HG03135 (cell line): ENCODE measurements around the gene SLC34A1.
"Not testable (repeated sequence)": the region's sequence is repeated elsewhere in the genome, so short reads cannot be mapped to it uniquely, and the experiment has no call there.

Experiments
- ATAC-seq: cut with Tn5 transposase; IDR thresholded peaks from one replicate; pipeline ENCODE4 v1.9.1; 2021; ENCODE audit warnings: mild to moderate bottlenecking, moderate library complexity; ENCODE audit not compliant: unreplicated experiment

The SLC34A1 gene

GRCh38 chr5:177405312-177405711, 21.1 kb downstream of the SLC34A1 start:
- ATAC-seq, result no peak

DNA sequence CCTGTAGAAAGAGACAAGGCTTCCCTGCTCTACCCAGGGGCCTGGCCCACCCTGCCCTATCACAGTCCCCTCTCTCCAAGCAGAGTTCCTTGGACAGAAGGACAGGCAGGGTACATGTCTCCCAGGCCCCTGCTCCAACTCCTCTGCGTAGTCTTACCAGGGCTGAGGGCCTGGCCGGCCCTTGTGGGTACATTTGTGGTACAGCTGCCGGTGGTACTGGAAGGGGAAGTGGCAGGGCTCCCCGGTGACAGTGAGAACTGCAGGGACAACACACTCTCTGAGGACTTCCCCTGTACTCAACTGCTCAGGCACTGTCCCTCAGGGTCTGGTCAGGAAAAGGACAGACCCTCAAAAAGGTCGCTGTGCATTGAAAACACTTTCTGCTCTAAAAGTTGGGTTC, 21.6 kb downstream of the SLC34A1 start:
- ATAC-seq, result no peak

- no peak for ATAC-seq
These were observed 25.0 kb downstream of the SLC34A1 start, which contains the start of gene F12 for GRCh38 chr5:177409043-177409801. TSS of gene F12 (minus strand) at chr5:177409564. CDS start at chr5:177409527, 37 bp downstream.

DNA sequence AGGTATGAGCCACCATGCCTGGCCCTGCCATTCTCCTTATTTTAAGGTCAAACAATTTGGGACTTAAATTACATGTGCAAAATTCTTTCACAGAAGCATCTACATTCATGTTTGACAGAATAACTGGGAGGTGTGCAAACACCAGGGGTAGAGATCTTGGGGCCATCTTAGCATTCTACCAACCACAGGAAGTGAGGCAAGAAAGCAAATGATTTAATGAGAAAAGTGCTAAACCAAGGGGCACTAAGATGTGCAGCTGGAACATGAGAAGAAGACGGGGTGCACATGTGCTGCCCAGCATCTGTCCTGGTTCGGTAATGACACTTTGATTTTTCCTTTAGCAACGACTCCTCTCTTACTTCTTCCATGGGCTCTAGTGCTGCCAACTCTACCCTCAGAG, 26.3 kb downstream of the SLC34A1 start:
- ATAC-seq, result no peak

DNA sequence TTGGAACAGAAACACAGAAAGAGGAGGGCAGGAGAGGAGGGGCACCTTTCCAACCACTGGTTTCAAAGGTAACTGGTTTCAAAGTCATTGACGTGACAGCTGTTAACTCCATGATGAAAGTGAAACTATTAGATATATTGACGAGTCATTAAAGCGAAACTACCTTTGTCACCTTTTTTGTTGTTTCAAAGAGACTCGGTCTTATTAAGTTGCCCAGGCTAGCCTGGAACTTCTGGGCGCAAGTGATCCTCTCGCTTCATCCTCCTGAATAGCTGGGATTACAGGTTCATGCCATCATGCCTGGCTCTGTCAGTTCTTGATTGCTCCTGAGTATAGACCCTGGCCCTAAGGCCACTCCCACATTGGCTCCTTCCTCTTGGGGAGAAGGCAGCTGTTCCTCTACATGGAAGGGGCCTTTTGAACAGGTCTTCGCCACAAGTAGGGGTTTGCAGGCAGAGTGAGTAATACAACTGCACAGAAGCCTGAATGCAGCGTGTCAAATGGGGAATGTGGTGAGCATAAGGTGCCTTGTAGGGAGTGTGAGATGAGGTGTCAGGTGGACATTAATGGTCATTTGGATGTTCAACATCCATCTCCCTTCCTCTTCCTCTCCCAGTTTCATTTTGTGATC, 28.5 kb downstream of the SLC34A1 start:
- ATAC-seq, result peak; percentile 62

GRCh38 chr5:177414481-177414880, 30.2 kb downstream of the SLC34A1 start:
- ATAC-seq, result no peak

DNA sequence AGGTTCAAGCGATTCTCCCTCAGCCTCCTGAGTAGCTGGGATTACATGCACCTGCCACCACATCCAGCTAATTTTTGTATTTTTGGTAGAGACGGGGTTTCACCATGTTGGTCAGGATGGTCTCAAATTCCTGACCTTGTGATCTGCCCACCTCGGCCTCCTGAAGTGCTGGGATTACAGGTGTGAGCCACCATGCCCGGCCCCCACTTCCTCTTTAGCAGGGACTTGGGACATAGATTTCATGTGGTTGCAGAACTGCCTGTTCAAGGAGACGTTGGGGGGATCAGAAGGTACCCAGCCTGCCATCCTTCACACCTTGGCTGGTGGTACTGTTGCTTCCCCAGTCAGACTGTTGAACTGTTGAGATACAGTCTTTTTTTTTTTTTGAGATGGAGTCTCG, 32.8 kb downstream of the SLC34A1 start:
- ATAC-seq, result not testable (repeated sequence)

GRCh38 chr5:177419046-177419445, 34.8 kb downstream of the SLC34A1 start:
- no peak for ATAC-seq

DNA sequence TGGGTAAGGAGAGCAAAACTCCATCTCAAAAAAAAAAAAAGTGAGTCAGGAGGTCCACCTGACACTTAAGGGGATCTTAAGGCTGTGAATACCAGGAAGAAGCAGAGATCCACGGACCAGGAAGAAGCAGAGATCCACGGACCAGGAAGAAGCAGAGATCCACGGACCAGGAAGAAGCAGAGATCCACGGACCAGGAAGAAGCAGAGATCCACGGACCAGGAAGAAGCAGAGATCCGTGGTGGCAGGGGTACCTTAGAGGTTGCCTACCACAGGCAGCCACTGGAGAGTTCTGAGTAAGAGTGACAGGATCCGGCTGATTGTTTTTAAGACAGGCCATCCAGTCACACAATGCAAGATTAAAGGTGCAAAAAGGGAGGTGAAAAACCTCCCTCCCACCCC, 36.2 kb downstream of the SLC34A1 start:
- not testable (repeated sequence) for ATAC-seq

GRCh38 chr5:177421062-177421798, 37.0 kb downstream of the SLC34A1 start:
- no peak for ATAC-seq

DNA sequence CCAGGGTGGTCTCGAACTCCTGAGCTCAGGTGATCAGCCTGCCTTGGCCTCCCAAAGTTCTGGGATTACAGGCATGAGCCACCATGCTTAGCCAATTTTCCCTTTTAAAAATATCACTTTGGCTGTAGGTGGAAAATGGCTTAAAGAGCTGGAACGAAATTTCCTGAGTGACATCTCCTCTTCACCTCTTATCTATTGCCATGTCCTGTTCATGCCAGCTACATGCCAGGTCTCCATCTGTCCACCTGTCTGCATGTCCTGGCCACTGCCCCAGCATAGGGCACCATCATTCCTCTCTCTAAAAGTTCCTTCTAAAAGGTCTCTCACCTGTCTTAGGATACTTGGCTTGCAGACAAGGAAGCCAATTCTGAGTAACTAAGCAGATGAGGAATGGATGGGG, 39.4 kb downstream of the SLC34A1 start:
- ATAC-seq, result no peak

GRCh38 chr5:177425196-177425800, 41.1 kb downstream of the SLC34A1 start:
- ATAC-seq, result no peak

DNA sequence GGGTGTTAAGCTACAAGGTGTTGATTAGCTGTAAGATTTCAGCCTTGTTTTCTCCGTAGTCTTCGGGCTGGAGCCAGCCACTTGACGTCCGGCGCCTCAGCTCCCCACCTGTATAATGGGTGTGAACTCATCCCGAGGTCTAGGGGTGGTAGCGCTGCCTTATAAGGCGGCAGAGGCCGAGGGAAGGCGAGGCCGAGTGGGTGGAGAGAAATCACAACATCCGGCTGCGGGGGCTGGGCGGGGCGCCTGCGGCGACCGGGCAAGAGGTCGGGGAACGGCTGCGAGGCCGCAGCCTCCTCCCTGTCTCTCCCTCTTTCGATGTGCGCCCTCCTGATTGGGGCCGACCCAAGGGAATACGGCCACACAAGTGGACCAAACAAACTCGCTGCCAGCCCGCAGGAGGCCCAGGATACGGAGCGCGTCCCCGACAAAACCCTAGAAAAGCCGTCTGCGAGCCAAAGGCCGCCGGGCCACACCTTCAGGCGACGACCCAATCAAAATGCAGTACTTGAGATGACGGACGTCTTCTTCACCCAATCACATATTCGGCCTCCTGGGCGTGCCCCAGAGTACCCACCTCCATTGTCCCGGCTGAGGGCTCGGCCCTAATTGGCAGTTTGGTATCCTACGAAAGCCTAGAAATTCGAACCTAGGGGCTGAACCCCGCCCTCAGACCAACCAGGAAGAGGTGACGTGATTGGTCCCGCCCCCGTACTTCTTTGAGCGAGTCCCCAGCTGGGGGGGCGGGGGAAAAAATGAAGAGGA, 41.7 kb downstream of the SLC34A1 start:
- ATAC-seq, result peak; percentile 77

GRCh38 chr5:177426566-177427210, 42.5 kb downstream of the SLC34A1 start, which contains the start of gene GRK6:
TSS of gene GRK6 (plus strand) at chr5:177426676. CDS start at chr5:177426846, 170 bp downstream.
- peak; percentile 6 for ATAC-seq

GRCh38 chr5:177427211-177427822, 43.1 kb downstream of the SLC34A1 start:
- no peak for ATAC-seq

DNA sequence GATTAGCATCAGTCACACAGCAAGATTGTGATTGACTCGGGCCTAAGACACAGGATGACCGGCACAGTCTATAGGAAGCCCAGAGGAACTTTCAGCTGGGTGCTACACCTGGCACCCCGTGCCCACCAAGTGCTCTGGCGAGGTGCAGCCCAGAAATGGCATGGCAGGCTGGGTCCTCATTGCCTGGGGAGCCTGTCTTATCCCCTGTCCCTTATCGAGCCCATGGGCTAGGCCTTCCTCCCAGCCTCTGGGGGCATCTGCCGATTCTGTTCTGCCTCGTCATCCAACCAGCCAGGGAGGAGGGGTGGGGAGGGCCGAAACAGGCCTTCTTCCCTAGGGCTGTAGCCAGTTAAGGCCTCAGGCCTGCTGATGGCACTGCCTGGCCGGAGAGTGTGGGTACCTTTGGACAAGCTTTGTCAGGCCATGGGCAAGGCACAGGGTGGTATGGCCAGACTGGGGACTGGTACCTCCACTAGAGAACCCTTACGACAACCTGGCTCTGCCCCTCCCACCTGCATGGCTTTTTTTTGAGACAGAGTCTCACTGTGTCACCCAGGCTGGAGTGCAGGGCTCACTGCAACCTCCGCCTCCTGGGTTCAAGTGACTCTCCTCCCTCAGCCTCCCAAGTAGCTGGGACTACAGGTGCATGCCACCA, 43.8 kb downstream of the SLC34A1 start:
- ATAC-seq, result no peak

GRCh38 chr5:177428574-177429217, 44.5 kb downstream of the SLC34A1 start:
- no peak for ATAC-seq

DNA sequence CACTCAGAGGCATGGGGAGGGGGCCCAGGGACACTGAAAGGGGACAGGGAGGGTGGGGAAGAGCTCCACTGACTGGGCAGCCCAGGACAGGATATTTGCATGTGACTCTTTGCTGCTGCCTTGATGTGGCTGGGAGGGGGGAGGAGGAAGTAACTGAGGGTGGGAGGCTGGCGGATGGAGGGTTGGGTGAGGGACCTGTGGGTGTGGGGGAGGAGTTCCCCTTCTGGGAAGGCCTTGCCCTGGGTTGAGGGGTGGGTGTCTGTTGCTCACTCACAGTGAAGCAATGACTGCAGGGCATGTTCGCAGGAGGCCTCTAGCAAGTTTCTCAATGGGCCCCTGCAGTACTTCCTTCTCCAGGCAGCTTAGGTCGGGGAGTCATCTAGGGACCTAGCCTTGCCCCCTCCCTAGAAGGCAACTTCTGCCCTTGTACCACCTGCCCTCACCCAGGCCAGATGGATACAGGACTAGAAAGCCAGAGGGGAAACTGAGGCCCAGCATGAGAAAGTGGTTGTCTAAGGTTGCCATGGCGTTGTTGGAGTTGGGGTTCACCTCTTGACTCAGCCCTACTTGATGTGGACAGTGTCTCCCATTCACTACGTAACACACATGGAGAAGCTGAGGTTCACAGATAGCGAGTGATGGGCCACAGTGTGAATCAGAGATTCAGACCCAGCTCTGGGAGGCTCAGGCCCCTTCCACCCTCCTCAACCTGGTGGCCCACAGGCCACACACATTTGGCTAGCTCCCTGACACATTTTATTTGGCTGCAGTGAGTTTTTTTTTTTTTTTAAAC, 45.2 kb downstream of the SLC34A1 start:
- ATAC-seq, result no peak
